ENCODE data around the gene ADRA1B. TPM values are rescaled to one million over a fixed set of nuclear protein-coding genes. Genes with fewer than 3 reads are reported as not detected.

The ADRA1B gene
- total and polyA plus RNA-seq, 2 of the 8 experiments (the other 6 are each of a cell fraction or from before 2014, with no cell fraction given), result not detected

DNA sequence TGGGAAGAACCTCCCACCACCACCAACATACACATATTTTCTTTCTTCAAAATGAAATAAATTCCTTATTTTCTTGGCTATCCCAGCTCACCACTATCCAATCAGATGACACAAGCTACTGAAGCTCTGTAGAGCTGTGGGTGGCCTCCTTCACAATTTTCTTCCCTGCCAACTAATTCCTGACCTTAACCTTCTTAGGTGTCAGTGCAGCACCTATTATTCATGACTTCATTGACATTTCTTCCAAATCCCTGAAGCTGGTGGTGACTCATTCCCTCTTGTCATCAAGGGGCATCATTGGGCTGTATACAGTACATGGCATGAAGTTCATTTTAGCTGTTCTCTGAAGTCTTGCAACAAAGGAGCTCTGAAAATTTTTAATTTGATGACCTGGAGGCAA is 42.0 kb upstream of the ADRA1B start:
- H3K9me3 ChIP-seq (ENCODE audit: insufficient read depth in 2 of 2, low read depth in 1 of 2, low read length in 1 of 2), result no peaks in the 10 kb centered on the region
- H3K14ac ChIP-seq (ENCODE audit: insufficient read length), result no peak overlapping the region
- ChIA-PET CTCF (ENCODE audit: partially characterized antibody) (interaction anchor here (0.6 to 1.4 kb wide), 6 partner anchors 9 to 358 kb away, joined by 3 to 5 read pairs (median 4); no protein-coding TSS in a partner anchor), POLR2A (ENCODE audit: partially characterized antibody) (no interaction called here)
- H3K4me1 ChIP-seq (replicated peaks in 1 of 4; ENCODE audit: control insufficient read depth in 3 of 4, insufficient read depth in 4 of 4, low read length in 3 of 4), result peaks cover 1 to 3% (median 2%) of the 10 kb centered on the region in 4 experiments; a peak in 4 of 7 replicates
- TF ChIP-seq SRF (IDR thresholded peaks at IDR 0.05; ENCODE audit: low read depth, low read length), result no peak
- no peak for TF ChIP-seq ZNF274 (IDR thresholded peaks at IDR 0.05; ENCODE audit: borderline replicate concordance, extremely low read depth, low read length)
- no peak for TF ChIP-seq EP300 (IDR thresholded peaks at IDR 0.05; ENCODE audit: borderline replicate concordance in 1 of 2, low read depth in 2 of 2, low read length in 2 of 2)
- no peak for TF ChIP-seq YY1 (IDR thresholded peaks at IDR 0.05; ENCODE audit: low read depth, low read length)
- TF ChIP-seq RFX5 (IDR thresholded peaks at IDR 0.05; ENCODE audit: borderline replicate concordance, low read depth, low read length), result no peak
- TF ChIP-seq CBX8 (IDR thresholded peaks at IDR 0.05; ENCODE audit: borderline replicate concordance, low read depth, low read length), result no peak
- TF ChIP-seq FOSL1 (IDR thresholded peaks at IDR 0.05; ENCODE audit: insufficient read depth, low read depth, low read length), result no peak
- TF ChIP-seq SP1 (IDR thresholded peaks at IDR 0.05; ENCODE audit: low read depth, low read length), result no peak
- TF ChIP-seq SP2 (IDR thresholded peaks at IDR 0.05; ENCODE audit: low read length), result no peak
- TF ChIP-seq TBP (IDR thresholded peaks at IDR 0.05; ENCODE audit: low read depth, low read length), result no peak
- TF ChIP-seq CEBPB (IDR thresholded peaks at IDR 0.05; ENCODE audit: low read depth, low read length), result no peak
- H2BK5ac ChIP-seq (ENCODE audit: low read depth, low read length), result no peak overlapping the region
- DNase-seq (ENCODE audit: low read depth in 1 of 2, low spot score in 2 of 2), result no peak
- no peak overlapping the region for H2BK20ac ChIP-seq (ENCODE audit: low read length)
- H3K18ac ChIP-seq (ENCODE audit: extremely low read depth, low read length), result no peak overlapping the region
- no peak overlapping the region for H2BK12ac ChIP-seq (ENCODE audit: low read depth, low read length)
- H3K79me1 ChIP-seq (ENCODE audit: low read depth, low read length), result no peaks in the 10 kb centered on the region
- H4K5ac ChIP-seq (ENCODE audit: insufficient read length, low read depth, low read length), result no peak overlapping the region
- H3K79me2 ChIP-seq (ENCODE audit: control insufficient read depth in 1 of 2, insufficient read depth in 2 of 2, low read length in 2 of 2), result no peaks in the 10 kb centered on the region
- H3K4me2 ChIP-seq (ENCODE audit: insufficient read depth in 1 of 2, low read depth in 2 of 2, low read length in 2 of 2), result no peak overlapping the region
- no peak overlapping the region for H3K9ac ChIP-seq (replicated peaks in 1 of 4; ENCODE audit: extremely low read depth in 1 of 4, low read depth in 3 of 4, low read length in 3 of 4)
- no peak overlapping the region for H2AFZ ChIP-seq (ENCODE audit: low read length)
- H3K56ac ChIP-seq (replicated peaks; ENCODE audit: insufficient read length, low read depth, low read length), result no peak overlapping the region
- H2AK5ac ChIP-seq (ENCODE audit: low read depth, low read length), result no peak overlapping the region
- H3K27ac ChIP-seq (ENCODE audit: low read depth, low read length), result no peak overlapping the region
- no peaks in the 10 kb centered on the region for H4K20me1 ChIP-seq (replicated peaks in 1 of 2; ENCODE audit: control insufficient read depth in 1 of 2, insufficient read depth in 2 of 2, low read length in 2 of 2)
- no peak overlapping the region for H3K4ac ChIP-seq (replicated peaks; ENCODE audit: insufficient read length, low read depth, low read length)
- no peaks in the 10 kb centered on the region for H3K27me3 ChIP-seq (replicated peaks in 1 of 4; ENCODE audit: control insufficient read depth in 3 of 4, extremely low read depth in 1 of 4, insufficient read depth in 3 of 4, low read length in 3 of 4)
- H3K36me3 ChIP-seq (ENCODE audit: control insufficient read depth in 2 of 4, insufficient read depth in 4 of 4, low read length in 3 of 4), result no peaks in the 10 kb centered on the region
- H2BK120ac ChIP-seq (replicated peaks; ENCODE audit: low read depth, low read length), result no peak overlapping the region
- H3K23ac ChIP-seq (ENCODE audit: insufficient read length), result no peak overlapping the region
- H2BK15ac ChIP-seq (ENCODE audit: low read length), result no peak overlapping the region
- no peaks in the 10 kb centered on the region for H3K23me2 ChIP-seq (ENCODE audit: low read depth, low read length)
- H4K8ac ChIP-seq (ENCODE audit: extremely low read depth, insufficient read depth, low read length), result no peak overlapping the region
- H4K91ac ChIP-seq (replicated peaks; ENCODE audit: insufficient read length, low read length), result no peak overlapping the region
- no peak for FAIRE-seq
- H3K4me3 ChIP-seq (ENCODE audit: extremely low read depth in 1 of 4, insufficient read depth in 2 of 4, low read depth in 3 of 4, low read length in 4 of 4), result no peak overlapping the region
